OCI-LY1 (cell line): Measurements from ENCODE around the gene C4BPB.

Experiments
- H2AFZ ChIP-seq: fragments of 200-600 bp; sonication (generic), shearing (Covaris generic); 2 replicates; pipeline ENCODE4 v1.6.0; 2014; ENCODE audit warnings: antibody characterized with exemption, mild to moderate bottlenecking, low read length
- H3F3A ChIP-seq: fragments of 200-600 bp; sonication (generic), shearing (Covaris generic); 2 replicates; pipeline ENCODE4 v1.6.0; 2014; ENCODE audit warnings: mild to moderate bottlenecking, antibody characterized with exemption, low read length, moderate library complexity; ENCODE audit not compliant: insufficient read depth
- H3K27ac ChIP-seq: fragments of 200-600 bp; sonication (generic); 2 replicates; pipeline ENCODE4 v1.5.1; 2014; ENCODE audit warnings: low read length, mixed run types, mild to moderate bottlenecking, low read depth; ENCODE audit not compliant: poor library complexity, severe bottlenecking
- H3K27me3 ChIP-seq: fragments of 200-600 bp; sonication (generic); 2 replicates; pipeline ENCODE4 v1.6.0; 2014; ENCODE audit warnings: antibody characterized with exemption, mild to moderate bottlenecking, low read length, moderate library complexity; ENCODE audit not compliant: insufficient read depth
- H3K36me3 ChIP-seq: fragments of 200-600 bp; sonication (generic); 2 replicates; pipeline ENCODE4 v1.6.1; 2014; ENCODE audit warnings: mild to moderate bottlenecking, antibody characterized with exemption, low read length, moderate library complexity, mixed read lengths; ENCODE audit not compliant: insufficient read depth
- H3K4me1 ChIP-seq: fragments of 200-600 bp; sonication (generic); 2 replicates; pipeline ENCODE4 v1.5.1; 2014; ENCODE audit warnings: mild to moderate bottlenecking, low read length, moderate library complexity; ENCODE audit not compliant: insufficient read depth, severe bottlenecking
- H3K4me2 ChIP-seq: fragments of 200-600 bp; sonication (generic), shearing (Covaris generic); 2 replicates; pipeline ENCODE4 v1.6.1; 2014; ENCODE audit warnings: low read length
- H3K4me3 ChIP-seq: fragments of 200-600 bp; sonication (generic); 2 replicates; pipeline ENCODE4 v1.5.1; 2014; ENCODE audit warnings: low read length, low read depth, mild to moderate bottlenecking, mixed read lengths; ENCODE audit not compliant: poor library complexity, severe bottlenecking
- H3K79me2 ChIP-seq: fragments of 200-600 bp; shearing (Covaris generic); 2 replicates; pipeline ENCODE4 v1.6.1; 2016; ENCODE audit warnings: mixed run types, low read length, mixed read lengths; ENCODE audit not compliant: insufficient read depth
- H3K9ac ChIP-seq: fragments of 200-600 bp; sonication (generic), shearing (Covaris generic); 2 replicates; pipeline ENCODE4 v1.6.1; 2014; ENCODE audit warnings: mild to moderate bottlenecking, low read length, mixed read lengths
- H3K9me2 ChIP-seq: fragments of 200-600 bp; sonication (generic), shearing (Covaris generic); 2 replicates; pipeline ENCODE4 v1.6.1; 2014; ENCODE audit warnings: low read depth, mild to moderate bottlenecking, low read length, mixed read lengths
- H3K9me3 ChIP-seq: fragments of 200-600 bp; shearing (Covaris generic); 2 replicates; pipeline ENCODE4 v1.6.1; 2014; ENCODE audit warnings: low read length, mixed read lengths
- H4K20me1 ChIP-seq: fragments of 200-600 bp; sonication (generic), shearing (Covaris generic); 2 replicates; pipeline ENCODE4 v1.6.0; 2016; ENCODE audit warnings: mild to moderate bottlenecking, low read length; ENCODE audit not compliant: insufficient read depth
- CTCF ChIP-seq: fragments of 200-600 bp; sonication (generic), shearing (Covaris generic); IDR thresholded peaks from 2 replicates; pipeline ENCODE4 v1.5.1; 2017; ENCODE audit warnings: mild to moderate bottlenecking, antibody characterized with exemption, low read length, moderate library complexity, mixed read lengths
- EZH2 ChIP-seq: fragments of 200-600 bp; sonication (generic), shearing (Covaris generic); IDR thresholded peaks from 2 replicates; pipeline ENCODE4 v1.8.0; 2017; ENCODE audit warnings: borderline replicate concordance, mixed run types, mild to moderate bottlenecking, antibody characterized with exemption, low read length, moderate library complexity, mixed read lengths

C4BPB gene

DNA sequence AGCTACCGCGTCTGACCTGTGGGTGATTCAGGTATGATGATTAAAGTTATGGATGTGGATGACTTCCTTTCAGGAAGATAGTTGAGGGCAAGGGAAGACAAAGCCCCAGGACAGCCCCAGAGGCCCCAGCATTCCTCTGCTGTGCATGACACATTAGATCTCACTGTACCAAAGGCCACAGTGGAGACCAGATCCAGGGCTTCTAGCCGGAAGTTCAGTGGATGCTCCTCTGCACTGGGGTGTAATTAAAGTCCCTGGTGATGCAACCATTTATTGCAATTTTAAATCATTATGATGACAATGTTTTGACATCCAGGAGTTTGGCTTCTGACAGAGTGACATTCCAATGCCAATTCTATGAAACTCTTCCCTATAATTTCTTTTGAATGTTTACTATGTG lies 20.3 kb downstream of the C4BPB start:
- Histone ChIP-seq H3K4me2 (no peak overlapping the region), H3K4me3 (no peak overlapping the region), H3K27me3 (no peaks in the 10 kb centered on the region), H3K9me3 (no peaks in the 10 kb centered on the region), H3K4me1 (no peaks in the 10 kb centered on the region), H3K9me2 (no peaks in the 10 kb centered on the region), H3K79me2 (no peaks in the 10 kb centered on the region), H2AFZ (no peak overlapping the region), H4K20me1 (no peaks in the 10 kb centered on the region), H3K9ac (no peak overlapping the region), H3F3A (no peaks in the 10 kb centered on the region), H3K36me3 (no peaks in the 10 kb centered on the region), H3K27ac (no peak overlapping the region)
- no peak for TF ChIP-seq CTCF
- TF ChIP-seq EZH2: no peak

- no peak overlapping the region for H3K4me2 ChIP-seq
- H3K27me3 ChIP-seq: no peaks in the 10 kb centered on the region
- no peaks in the 10 kb centered on the region for H3K36me3 ChIP-seq
- TF ChIP-seq CTCF (no peak), EZH2 (no peak)
- H3K4me1 ChIP-seq: no peaks in the 10 kb centered on the region
- H3K27ac ChIP-seq: no peak overlapping the region
- H4K20me1 ChIP-seq: no peaks in the 10 kb centered on the region
- H3F3A ChIP-seq: no peaks in the 10 kb centered on the region
- no peaks in the 10 kb centered on the region for H3K79me2 ChIP-seq
- H2AFZ ChIP-seq: no peak overlapping the region
- no peaks in the 10 kb centered on the region for H3K9me3 ChIP-seq
- no peak overlapping the region for H3K4me3 ChIP-seq
- no peak overlapping the region for H3K9ac ChIP-seq
- no peaks in the 10 kb centered on the region for H3K9me2 ChIP-seq
These were observed 24.1 kb downstream of the C4BPB start for GRCh38 chr1:207112616-207113296.

DNA sequence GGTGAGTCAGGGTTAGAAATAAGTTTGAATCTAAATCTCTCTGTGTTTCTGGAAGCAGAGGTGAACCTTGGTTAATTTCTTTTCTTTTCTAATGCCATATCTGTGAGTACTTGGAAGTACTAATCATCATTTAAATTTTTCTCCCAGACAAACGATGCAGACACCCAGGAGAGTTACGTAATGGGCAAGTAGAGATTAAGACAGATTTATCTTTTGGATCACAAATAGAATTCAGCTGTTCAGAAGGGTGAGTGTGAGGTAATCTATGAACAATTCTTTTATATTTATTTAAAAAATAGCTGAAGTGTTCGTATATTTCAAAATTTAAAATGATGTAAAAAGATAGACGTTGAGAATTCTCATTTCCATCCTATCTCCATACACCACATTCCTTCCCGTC lies 26.6 kb downstream of the C4BPB start:
- Histone ChIP-seq H3K9me3 (no peaks in the 10 kb centered on the region), H3F3A (no peaks in the 10 kb centered on the region), H3K4me2 (no peak overlapping the region), H3K9ac (no peak overlapping the region), H3K27ac (no peak overlapping the region), H2AFZ (no peak overlapping the region), H3K9me2 (no peaks in the 10 kb centered on the region), H3K27me3 (no peaks in the 10 kb centered on the region), H3K4me3 (no peak overlapping the region), H3K79me2 (no peaks in the 10 kb centered on the region), H4K20me1 (no peaks in the 10 kb centered on the region), H3K36me3 (no peaks in the 10 kb centered on the region), H3K4me1 (no peaks in the 10 kb centered on the region)
- TF ChIP-seq CTCF (no peak), EZH2 (no peak)
